Stimulated activated CD8-positive, alpha-beta memory T cell treated with anti-CD3 and anti-CD28 coated beads, Interleukin-7, amount 100 ng/mL, for 1 hour (primary cell): ENCODE data around the gene FOXE3.

Experiments used
- DNase-seq, 2 donors: peaks; one replicate each; pipeline ENCODE4 v3.0.0-alpha.2; 2020; ENCODE audit warnings: low read depth in 2 of 2

Gene FOXE3

DNA sequence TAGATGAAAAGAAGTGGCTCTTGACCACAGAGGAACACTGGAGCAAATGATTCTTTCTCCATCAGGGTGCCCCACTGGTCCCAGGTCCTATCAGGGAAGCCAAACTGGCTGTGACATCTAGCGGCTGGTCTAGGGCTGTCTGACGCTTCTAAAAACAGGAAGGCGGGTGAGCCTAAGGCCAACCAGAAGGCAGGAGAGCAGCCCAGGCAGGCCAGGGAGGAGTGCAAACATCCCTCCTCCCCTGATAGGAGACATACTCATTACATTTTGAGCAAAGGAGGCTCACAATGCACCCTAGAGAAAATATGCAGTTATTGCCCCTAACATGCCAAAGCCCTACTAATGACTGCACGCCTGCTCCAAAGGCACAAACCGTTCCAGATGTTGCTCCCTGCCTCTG, 10.4 kb upstream of the FOXE3 start:
- no peak for DNase-seq

DNA sequence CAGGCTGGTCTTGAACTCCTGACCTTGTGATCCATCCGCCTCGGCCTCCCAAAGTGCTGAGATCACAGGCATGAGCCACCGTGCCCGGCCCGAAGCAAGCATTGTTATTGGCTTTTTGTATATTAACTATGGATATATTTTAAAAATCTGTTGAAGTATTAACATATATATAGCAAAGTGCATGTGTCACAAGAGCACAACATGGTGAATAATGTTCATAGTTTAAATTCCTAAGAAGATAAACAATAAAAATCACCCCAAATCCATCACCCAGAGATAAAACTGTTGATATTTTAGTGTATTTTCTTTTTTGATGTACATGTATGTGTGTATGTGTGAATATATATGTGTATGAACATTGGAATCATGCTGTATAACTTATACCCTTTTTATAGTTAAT, 9.1 kb upstream of the FOXE3 start:
- no peak for DNase-seq

DNA sequence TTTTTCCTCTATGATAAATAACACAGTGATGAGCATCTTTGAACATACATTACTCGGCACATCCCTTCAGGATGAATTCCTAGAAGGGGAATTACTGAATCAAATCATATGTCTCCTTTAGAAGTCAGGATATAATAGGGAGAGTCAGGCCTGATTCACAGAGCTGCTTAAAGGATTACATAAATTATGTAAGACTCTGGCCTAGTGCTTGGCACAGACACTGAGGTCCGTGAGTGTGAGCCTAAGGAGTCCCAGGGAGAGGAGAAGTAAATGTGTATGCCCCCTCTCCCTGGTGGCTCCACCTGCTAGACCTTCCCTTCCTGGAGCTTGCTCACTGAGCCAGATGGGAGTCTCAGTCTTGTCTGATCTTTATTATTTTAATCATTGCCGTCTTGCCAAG, 8.6 kb upstream of the FOXE3 start:
- no peak for DNase-seq

DNA sequence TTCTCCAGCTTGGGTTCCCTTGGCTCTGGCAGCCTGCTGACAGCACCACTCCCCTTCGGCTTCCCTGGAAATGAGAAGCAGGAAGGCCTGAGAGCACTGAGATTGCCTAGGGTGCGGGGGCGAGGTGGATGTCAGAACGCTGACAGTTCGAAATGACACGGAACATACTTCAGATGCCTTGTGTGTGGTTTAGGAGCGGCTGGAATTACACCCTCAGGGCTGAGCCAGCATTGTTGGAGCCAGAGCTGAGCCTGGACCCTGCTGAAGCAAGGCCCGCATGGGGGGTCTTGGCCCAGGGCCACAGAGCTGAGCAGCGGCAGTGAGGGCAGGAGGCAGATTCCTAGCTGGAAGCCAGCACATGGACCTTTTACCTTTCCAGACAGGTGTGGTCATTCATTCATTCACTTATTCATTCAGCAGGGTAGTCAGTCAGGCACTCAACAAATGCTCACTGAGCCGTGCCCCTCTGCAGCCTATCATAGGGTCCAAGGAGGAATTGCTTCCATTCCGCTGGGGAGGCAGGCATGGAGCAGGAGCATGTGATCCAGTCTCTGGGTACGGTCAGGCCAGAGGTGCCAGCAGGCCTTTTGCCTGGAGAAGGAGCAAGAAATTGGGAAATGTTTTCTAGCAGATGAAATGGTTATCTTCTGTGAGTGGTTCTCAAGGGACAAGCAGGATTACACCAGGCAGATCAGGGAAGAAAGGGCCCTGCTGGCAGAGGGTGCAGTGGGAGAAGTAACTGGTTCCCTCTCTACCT, 6.6 kb upstream of the FOXE3 start:
- no peak for DNase-seq

DNA sequence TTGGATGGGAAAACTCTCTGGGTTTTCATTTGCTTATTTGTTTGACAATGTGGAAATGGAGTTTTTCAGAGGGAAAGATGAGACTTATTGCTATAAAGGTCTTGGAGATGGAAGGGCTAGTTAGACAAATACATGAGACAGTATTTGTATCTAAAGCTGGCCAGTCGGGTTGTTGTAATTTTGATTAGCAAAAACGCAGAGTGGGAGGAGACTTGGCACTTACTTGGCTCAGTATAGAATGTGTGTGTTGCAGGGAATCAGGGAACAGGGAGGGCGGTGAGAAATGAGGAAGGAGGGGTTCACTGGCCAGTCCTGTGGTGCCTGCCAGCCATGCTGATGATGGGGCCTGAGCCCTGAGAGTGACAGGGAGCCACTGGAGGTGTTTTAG, 6.0 kb upstream of the FOXE3 start:
- no peak for DNase-seq

DNA sequence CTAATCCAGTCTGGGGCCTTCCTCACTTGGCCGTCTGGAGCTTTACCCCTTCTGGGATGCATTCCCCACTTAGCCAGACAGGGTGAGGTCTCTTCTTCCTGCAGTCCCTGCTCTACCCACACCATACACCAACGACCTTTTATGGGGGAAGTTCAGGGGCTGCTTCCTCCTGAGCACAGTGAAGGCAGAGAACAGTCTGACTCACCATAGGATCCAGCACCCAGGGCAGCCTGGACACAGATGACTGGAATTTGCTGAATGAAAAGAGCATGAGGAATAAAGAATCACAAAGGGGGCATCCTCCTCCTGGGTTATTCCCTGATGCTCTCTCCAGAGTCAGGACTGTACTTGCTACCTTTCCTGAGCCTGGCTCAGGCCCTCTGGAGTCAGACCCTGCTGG, 4.6 kb upstream of the FOXE3 start:
- no peak for DNase-seq

DNA sequence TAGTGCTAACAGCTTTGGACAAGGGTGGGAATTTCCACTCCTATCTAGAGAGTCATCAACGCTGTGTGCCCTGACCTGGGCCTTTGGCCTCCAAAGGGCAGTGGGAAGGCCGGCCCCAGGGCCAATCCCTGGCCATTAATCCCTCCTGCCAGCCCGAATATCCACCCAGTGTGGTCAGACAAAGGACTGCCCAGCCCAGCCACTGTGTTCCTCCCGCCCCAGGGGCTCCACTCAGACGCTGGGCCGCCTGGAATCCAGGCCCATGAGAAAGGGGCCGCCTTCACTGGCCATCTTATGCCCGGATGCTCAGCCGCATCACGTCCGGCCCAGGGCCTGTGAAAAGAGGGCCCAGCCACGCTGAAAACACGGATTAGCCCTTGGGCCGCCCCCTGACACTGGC, 3.6 kb upstream of the FOXE3 start:
- no peak for DNase-seq

DNA sequence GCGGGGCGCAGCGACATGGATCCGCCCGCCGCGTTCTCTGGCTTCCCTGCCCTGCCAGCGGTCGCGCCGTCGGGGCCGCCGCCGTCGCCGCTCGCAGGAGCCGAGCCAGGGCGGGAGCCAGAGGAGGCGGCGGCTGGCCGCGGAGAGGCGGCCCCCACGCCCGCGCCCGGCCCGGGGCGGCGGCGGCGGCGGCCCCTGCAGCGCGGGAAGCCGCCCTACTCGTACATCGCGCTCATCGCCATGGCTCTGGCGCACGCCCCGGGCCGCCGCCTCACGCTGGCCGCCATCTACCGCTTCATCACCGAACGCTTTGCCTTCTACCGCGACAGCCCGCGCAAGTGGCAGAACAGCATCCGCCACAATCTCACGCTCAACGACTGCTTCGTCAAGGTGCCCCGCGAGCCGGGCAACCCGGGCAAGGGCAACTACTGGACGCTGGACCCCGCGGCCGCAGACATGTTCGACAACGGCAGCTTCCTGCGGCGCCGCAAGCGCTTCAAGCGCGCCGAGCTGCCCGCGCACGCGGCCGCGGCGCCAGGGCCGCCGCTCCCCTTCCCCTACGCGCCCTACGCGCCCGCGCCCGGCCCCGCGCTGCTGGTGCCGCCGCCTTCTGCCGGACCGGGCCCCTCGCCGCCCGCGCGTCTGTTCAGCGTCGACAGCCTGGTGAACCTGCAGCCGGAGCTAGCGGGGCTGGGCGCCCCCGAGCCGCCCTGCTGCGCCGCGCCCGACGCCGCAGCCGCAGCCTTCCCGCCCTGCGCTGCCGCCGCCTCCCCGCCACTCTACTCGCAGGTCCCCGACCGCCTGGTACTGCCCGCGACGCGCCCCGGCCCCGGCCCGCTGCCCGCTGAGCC, 459 bp downstream of the FOXE3 start:
- DNase-seq, result no peak

DNA sequence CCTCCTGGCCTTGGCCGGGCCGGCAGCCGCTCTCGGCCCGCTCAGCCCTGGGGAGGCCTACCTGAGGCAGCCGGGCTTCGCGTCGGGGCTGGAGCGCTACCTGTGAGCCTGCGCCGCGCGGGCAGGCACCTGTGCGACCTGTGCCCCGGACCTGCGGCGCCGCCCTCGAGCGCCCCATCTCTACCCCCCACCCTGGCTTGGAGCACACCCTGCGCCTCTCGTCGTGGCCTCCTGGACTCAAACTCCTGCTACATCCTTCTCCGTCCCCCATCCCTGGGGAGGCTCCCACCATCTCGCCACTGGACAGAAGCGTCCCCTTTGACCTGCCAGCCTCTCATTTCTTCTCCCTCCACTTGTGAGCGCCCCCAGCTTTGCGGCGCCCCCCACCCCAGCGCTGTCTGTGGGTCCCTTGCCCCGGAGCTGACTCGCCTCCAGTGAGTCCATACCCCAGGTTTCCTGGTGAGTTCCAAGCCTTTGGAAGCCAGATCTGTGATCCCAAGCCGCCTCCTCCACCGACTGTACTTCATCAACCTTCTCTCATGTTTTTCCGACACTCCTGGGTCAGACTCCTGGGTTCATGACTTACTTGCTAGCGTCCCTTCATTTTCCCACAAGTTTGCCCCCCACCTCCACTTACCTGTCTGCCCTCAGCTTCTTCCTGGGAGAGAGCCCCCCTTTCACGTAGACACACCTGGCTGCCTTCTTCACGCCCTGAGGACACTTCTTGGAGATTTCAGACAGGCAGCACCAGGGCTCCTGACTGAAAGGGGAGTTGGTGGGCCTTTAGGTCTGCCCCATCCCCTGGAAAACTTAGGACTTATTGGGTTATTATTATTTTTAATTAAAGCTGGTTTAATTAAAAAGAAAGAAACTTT, 1.3 kb downstream of the FOXE3 start:
- no peak for DNase-seq

DNA sequence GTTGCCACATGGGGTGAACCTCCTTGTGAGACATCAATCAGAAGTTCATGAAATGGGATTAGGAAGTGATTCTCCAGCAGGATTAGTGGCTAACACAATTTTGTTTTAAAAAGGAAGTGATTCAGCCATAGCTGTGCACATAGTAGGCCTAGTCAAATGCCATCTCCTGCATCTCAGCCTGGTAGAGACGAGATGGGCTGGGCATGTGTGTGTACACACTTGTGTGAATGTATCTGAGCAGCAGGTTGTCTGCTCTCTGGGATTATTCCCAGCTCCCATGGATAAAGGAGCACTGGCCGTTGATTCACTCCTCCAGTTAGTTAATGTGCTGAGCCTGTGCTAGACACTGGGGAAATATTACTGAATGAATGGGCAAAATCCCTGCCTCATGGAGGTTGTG, 2.0 kb downstream of the FOXE3 start:
- DNase-seq, result no peak

DNA sequence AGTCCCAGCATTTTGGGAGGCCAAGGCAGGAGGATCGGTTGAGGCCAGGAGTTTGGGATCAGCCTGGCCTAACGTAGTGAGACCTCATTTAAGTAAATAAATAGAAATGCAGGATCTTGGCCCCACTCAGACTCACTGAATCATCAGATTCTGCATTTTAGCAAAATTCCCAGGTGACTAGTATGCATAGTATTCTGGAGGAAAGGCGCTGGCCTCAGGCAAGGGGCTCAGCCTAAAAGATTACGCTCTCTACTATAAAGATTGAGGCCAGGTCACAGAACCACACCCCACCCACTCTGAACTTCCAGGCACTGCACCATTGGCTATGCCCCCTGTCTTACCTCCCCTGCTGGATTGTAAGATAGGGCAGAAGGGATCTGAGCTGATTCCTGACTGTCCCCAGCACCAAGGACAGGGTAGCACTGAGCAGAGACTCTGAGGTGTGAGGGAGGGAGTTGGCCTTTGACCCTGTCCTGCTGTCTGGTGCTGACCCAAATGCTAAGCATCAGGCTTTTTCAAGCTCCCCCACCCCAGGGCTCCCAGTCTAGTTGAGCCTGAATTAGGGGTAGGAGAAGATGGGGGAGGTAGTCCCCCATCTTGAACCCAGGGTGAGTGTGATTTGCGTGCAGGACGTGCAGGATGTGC, 2.7 kb downstream of the FOXE3 start:
- no peak for DNase-seq

DNA sequence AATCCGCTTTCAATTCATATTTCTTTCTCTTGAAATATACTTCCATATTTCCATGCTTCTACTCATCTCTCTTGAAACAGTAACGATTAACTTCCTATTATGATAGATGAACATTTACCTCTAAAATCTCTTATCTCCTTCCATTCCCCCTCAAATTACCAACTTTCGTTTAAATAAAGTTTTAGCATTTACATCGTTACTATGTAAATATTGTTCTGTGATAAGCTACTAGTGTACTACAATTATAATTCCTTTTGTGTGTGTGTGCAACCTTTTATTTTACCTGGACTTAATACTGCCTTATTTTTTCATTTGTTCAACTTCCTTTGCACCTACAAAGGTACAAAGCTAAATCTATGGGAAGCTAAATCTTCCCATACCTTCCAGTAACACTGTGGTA, 4.5 kb downstream of the FOXE3 start:
- no peak for DNase-seq

DNA sequence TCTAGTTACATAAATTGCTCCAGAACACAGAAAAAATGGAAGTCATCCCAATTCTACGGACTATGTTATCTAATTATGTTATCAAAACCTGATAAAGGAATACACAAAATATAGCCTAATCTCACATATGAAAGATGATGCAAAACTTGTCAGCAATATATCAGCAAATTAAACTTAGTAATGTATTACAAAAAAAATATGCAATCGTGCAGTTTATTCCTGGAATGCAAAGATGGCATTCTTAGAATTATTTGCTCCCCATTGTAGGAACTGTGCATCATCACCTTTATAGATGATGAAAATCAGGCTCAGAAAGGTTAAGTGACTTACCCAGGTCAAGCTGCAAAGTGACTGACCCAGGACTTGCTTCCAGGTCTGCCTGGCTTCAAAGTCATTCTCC, 7.8 kb downstream of the FOXE3 start:
- DNase-seq, result no peak

DNA sequence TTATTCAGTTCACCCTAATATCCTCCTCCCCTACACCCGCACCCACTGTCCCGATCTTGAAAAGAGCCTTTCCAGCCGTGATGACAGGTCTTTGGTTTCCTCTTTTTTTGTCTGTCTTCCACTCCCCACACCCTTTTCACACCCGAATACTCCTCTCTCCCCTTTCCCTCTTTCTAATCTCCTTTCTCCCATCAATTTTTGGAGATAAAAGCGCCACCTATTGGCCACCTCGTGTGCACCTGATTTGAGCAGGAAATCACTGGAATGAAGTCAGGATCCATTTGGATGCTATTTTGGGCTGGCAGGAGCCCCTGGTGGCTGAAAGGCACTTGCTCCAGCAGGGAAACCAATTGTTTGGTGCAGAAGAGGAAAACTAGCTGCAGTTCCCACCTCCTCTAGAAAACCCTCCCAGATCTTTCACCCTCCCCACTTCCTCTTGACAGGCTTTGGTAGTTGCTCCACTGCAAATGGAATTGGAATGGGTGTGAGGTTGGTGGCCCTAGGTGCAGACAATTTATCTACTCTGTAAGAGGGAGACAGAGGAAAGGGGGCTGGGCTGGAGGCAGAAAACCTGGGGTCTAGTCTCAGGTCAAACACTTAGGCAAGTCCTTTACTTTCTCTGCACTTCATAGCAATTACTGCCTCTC, 8.4 kb downstream of the FOXE3 start:
- DNase-seq, result no peak

DNA sequence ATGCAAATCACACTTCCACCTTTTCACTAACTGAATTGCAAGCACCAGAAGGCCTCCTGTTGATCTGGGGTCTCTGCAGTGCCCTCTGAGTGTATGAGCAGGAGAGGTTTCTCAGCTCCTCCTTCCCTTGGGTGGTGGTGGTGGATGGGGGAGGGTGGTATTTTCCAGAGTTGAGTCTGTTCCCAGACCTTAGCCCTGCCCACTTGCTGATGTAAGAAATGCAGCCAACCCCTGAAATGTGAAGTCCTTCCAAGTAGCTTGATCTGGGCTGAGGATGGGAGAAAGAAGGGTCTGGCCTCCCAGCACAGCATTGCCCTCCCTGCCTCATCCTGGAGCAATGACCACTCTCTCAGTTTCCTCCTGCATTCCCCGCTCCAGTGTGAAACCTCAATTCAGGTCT, 15.4 kb downstream of the FOXE3 start:
- DNase-seq, result no peak

DNA sequence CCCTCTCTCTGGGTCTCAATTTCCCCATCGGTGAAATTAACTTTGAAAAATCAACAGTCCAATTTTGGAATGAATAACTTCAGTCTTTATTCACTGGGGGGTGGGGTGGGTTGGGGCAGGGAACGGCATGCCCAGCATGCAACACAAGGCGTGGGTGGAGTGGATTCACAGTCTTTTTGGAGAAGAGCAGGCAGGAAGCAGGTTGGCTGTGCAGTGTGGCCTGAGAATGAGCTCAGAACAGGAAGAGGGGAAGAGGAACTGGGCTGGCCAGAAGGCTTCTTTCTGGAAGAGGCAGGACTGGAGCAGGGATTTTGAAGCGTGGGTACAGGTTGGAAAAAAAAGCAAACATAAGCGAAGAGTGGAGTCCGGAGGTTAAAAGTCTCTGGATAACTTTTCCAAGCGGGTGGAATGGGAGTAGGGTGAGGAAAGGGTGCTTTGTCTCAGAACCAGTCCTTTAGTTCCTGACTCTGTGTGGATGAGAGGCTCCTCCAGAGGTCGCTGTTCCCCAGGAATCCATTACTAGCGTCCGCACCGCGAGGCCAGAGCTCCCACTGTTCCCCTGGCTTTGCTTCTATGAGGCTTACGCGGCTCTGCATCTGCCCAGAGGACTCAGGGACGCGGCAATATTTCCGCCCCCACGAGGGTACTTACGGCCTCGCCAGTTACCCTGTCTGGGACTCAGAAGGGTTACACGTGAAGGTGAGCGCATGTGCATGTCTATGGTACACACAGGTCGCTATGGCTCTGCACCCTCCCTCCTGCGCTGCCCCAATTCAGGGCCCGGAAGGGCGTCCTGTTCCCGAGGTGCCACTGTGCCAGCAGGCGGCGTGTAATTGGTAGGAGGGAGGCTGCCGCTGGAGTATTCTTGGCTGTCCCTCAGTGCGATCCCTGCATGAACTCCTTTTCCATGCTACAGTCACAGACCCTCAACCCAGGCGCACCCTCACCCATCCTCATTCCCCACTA, 16.3 kb downstream of the FOXE3 start:
- peak in 1 of 2 donors; percentile 36 for DNase-seq

DNA sequence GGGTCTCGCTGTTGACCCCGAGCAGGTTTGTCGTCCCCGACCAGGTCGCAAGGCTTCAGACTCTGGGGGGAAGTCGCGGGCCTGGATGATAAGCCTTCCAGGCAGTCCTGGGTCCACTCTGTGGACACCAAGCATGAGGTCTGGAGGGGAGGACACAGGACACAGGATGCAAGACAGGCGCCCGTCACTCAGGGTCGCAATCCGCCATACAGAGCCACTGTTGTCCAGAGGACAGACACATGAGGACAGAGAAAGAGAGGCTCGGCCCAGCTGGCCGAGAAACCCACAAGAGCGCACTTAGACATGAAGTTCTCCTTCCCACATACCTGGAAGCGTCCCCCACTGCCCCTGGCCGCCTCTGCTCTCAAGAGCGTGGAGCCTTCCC, 16.9 kb downstream of the FOXE3 start:
- no peak for DNase-seq

DNA sequence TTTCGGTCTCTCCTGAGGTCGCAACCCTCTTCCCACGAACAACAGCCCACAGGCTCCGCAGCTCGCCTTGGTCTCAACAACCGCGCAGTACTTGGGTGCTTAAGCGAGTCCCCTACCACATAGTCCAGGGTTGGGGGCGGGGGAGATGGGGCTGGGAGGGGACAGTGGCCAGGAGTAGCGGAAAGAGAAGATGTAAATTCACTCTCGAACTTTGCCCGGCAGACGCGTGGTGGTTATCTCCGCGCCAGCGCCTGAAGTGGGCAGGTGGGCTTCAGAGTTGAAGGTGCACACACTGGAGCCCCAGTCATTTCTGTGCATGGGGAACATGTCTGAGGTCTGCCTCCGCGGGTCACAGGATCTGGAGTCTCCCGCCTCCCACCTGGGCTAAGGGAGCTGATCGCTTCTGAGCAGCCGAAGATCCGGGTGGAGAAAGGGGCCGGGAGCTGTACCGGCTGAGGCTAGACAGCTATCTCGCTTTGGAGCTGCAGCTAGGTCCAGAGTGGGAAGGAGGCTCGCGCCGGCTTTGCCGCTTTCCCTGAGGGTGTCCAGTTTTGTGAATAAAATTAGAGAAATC, 17.5 kb downstream of the FOXE3 start:
- DNase-seq, result no peak

DNA sequence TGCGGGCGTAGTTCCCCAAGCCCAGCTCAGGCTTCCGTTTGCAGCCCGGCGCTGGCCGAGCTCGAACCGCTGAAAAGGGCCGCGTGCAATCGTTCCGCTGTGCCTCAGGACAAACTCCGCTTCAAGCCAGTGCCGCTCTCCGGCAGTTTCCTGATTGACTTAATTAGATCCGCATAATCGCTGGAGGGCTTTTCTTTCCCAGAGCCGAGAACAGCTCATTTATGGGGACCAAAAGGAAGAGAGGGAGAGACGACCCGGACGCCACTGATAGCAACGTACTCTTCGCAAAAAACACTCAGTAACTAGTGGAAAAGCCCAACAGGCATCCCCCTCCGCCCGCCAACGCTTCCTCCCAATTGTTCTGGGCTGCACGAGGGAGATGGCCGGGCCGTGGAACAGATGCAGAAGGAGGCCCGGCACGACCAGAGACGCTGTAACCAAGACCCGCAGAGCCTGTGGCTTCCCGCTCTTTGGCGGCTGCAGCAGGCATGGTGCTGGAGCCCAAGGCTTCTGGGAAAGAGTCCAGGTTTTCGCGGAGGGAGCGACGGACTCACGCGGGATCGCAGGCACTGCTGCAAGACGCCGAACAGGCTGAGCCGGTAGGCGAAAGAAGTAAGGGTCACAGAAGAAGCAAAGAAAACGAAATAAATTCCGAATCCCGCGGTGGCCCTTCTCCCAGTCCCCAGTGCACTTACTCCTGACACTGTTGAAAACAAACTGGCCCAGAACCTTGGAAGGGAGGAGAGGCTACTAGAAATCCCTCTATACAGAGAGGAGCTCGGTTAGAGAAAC, 18.2 kb downstream of the FOXE3 start:
- no peak for DNase-seq
